Measurements from ENCODE around the gene SLC26A2.
"Not testable (repeated sequence)": the region's sequence is repeated elsewhere in the genome, so short reads cannot be mapped to it uniquely, and the experiment has no call there.

SLC26A2 gene

DNA sequence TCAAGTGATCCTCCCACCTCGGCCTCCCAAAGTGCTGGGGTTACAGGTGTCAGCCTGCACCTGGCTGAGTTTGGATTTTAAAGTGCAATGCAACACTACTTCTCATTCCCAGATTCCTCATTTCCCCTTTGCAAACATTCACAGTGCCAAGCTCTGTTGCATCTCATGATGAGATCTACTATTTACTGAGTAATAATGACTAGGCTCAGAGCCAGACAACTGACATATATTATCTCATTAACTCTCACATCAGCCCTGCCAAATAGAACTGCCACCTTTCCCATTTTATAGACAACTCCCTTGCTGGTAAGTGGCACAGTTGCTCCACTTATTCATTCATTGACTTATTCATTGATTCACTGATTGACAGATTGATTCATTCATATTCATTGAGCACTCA, 22.9 kb upstream of the SLC26A2 start:
- no peak for DNase-seq

- DNase-seq, result no peak
Measured at GRCh38 chr5:149938279-149938678, 22.3 kb upstream of the SLC26A2 start.

DNA sequence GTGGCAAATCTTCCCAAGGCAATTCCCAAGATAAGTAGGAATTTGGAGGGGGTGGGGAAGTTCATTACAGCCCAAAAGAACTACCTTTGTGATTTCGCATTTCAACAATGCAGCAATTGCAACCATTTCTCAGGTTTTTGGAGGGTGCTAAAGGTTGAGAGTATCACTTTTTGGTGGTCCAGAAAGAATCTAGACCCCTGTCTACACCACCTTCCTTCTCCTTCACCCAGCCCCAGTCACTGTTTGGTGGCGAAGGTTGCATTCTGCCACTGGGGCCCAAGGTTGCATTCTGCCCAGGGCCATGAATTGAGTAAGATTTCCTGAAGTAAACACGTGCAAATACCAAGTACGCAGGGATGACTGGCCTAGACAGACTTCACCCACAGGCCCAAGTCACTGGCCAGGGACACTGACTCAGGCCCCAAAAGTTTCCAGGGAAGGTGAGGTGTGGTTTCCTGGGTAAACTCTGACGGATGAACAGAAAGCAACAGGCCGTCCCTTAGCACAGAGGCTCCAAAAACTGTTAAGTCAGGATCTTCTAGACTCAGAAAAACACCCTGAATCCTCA, 21.7 kb upstream of the SLC26A2 start:
- no peak for DNase-seq

GRCh38 chr5:149939546-149939945, 21.0 kb upstream of the SLC26A2 start:
- DNase-seq, result no peak

DNA sequence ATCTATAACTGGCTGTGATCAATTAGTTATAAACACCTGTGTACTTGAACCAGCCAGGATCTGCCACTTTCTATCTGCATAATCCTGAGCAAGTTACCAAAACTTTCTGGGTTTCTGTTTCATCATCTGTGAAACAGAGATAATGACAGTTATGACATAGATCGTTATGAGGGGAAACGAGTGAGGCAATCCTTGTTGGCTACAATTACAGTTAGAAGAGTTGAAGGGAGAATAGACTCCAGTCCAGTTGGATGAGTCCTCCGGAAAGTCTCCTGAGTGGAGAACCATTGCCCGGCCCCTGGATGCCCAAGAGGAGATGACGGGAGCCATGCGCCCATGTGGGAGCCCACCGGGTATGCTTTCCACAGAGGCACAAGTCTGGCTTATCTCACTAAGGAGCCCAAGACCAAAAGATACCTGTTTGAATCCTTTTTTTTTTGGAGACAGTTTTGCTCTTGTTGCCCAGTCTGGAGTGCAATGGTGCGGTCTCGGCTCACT, 20.4 kb upstream of the SLC26A2 start:
- DNase-seq, result no peak

DNA sequence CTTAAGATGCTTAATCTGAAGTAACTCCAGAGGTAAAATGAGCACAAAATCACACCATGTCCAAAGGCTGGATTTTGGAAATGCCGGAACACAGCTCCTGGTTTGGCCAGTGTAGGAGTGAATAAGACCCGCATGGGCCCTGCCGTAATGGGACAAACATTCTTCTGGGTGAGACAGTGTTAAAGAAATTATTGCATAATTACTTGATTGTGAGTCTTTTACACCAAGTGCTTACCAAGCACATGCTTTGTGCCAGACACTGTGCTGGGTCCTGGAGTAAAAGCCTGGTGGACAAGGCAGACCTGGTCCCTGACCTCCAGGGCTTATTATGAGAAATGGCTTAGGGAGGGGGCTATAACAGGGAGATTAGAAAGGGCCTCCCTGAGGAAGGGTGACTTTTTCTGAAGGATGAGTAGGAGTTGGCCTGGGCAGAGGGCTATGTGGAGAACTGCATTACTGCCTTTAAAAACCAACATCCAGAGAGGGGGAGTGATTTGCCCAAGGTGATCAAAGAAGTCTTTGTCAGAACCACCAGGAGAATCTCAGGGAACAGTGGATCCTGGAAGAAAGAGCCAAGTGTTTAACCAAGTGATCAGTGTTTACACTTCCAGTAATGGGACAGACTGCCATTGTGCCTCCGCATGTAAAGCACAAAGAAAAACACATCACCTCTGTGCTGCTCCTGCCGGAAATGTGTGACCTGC, 19.5 kb upstream of the SLC26A2 start:
- no peak for DNase-seq

- DNase-seq, result no peak
Measured at GRCh38 chr5:149941795-149942194, 18.8 kb upstream of the SLC26A2 start.

- DNase-seq, result no peak
Measured at GRCh38 chr5:149942199-149942598, 18.4 kb upstream of the SLC26A2 start.

- DNase-seq, result not testable (repeated sequence)
Measured at GRCh38 chr5:149942741-149943169, 17.8 kb upstream of the SLC26A2 start.

- not testable (repeated sequence) for DNase-seq
Measured at GRCh38 chr5:149943177-149943949, 17.2 kb upstream of the SLC26A2 start.

DNA sequence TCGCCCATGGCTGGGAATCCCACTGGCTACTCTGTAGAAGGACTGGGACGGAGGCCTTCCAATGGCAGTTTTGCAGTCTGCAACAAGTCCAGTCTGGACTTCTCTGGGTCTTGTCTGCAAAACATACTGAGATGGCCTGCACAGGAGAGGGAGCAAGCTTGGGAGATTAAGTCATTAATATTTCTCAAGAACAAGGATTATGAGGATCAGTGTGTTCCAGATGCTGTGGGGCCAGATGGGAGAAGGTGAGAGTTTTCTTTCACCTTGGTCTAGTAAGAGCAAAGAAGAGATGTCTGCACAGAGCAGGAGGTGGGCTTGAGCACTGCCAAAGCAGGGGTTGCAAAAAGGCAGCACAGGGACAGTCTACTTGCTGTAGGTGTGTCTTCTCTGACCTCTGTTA, 15.9 kb upstream of the SLC26A2 start, which contains the start of gene PDE6A:
TSS of gene PDE6A (minus strand) at position 128 of the 400 bp plus-strand sequence. CDS start at position 8, 120 bp downstream.
- DNase-seq, result no peak

DNA sequence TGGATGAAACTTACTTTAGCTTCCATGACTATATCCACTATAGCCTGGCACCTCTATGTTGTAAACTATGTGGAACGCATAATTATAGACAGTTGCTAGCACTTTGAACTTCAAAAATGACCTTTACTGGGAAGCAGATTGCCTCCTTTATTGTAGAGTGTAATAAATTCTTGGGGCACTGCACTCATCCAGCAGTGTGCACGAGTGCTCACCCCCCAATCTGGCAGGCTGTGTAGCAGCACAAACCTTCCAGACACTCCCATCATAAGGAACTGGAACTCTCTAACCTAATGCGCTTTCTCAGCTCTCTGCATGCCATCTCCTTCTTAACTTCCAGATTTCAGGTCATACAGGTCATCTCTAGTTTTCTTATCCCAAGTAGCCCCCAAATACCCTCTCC, 14.4 kb upstream of the SLC26A2 start:
- no peak for DNase-seq

- no peak for DNase-seq
Measured at GRCh38 chr5:149948993-149949392, 11.6 kb upstream of the SLC26A2 start.

- DNase-seq, result no peak
Measured at GRCh38 chr5:149951138-149951749, 9.3 kb upstream of the SLC26A2 start.

DNA sequence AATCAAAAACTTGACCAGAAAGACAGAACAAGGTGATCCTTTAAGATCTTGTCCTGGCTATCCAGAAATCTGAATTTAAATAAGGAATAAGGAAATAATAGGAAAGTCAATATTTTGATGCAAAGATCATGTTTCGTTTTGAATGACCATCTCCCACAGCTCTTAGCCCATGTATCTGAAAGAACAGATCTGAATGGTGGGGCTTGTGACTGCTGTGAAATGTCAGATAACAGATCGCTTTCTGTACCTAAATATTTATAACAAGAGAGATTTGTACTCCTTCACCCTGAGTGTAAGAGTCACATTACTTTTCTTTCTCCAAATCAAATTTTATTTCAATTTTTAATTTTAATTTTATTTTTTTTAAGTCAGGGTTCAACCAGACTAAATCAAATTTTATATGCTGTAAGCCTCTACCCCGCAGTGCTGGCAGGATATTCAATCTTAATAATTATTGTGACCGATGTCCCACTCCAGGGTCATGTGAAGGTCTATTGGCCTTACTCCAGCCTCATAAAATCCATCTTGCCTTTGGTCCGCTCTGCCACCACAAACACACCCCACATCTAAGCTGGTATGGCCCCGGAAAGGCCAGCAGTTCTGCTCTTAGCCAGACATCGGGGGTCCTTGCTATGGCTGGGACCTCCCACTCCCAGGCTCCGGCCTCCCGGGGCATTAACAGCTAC, 7.0 kb upstream of the SLC26A2 start:
- DNase-seq, result no peak

DNA sequence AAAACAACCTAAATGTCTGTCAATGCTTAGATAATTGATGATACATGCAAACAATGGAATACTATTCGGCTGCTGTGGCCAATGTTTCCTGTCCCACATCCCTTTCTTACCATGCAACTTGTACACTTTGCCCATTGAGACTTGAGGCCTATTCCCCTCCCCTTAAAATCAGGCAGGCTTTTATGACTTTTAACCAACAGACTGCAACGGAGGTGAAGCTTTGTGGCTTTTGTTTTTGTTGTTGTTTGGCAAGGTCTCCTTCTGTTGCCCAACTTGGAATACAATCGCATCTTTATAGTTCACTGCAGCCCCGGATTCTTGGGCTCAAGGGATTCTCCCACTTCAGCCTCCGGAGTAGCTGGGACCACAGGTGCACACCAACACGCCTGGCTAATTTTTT, 5.8 kb upstream of the SLC26A2 start:
- DNase-seq, result no peak

- DNase-seq, result no peak
Measured at GRCh38 chr5:149956685-149957084, 3.9 kb upstream of the SLC26A2 start.

DNA sequence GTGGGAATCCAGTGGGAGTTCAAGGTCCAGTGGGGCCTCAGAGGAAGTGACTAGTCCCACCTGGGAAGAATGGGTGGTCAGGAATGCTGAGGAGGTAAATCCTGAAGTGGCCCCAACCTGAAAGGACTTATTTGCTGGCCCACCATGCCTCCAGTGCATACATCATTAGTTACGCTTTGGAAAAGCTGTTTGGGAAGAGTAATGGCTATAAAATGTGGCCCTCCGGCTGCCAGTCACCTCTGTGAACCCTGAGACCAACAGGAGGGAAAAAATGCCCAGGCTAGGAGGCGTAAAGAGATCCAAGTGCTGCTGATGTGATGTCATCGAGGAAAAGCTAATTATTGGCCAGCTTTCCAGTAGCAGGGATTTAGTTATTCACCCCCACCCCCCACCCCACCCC, 2.7 kb upstream of the SLC26A2 start:
- DNase-seq, result no peak

GRCh38 chr5:149959406-149960236, 937 bp upstream of the SLC26A2 start:
- DNase-seq, result peak; percentile 56

- DNase-seq, result no peak
Measured at GRCh38 chr5:149961186-149961685, 678 bp downstream of the SLC26A2 start.

DNA sequence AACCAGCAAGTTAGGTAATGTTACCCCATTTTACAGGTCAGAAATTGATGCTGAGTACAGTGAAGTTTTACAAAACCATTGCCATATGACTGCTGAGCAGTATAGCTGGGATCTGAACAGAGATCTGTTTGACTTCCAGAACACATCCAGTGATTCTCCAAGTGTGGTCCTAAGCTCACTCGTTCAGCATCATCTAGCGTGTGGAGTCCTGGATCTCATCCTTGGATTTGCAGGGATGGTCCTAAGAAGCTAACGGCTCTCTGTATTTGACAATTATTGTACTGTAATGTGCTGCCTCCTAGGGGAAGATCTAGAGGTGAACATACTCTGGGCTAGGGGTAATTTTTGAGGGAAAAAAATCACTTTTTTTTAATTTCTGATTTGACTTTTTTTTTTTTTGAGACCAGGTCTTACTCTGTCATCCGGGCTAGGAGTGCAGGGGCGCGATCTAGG, 1.4 kb downstream of the SLC26A2 start:
- DNase-seq, result no peak

Measured in activated naive CD4-positive, alpha-beta T cell treated with anti-CD3 and anti-CD28 coated beads, Interleukin-2, amount 50 U/mL, for 16 hours (primary cell).